A673 (cell line): ENCODE measurements around the gene CXCL12.

Experiments
- CTCF ChIP-seq: fragments of 300-800, 200-600 bp; sonication (generic); conservative IDR thresholded peaks from 2 replicates; pipeline ENCODE4 v1.5.1; 2017; ENCODE audit warnings: low read depth, mild to moderate bottlenecking, antibody characterized with exemption, low read length, moderate library complexity, mixed read lengths
- EZH2 ChIP-seq: fragments of 200-600 bp; sonication (generic); IDR thresholded peaks from 2 replicates; pipeline ENCODE4 v1.6.1; 2017; ENCODE audit warnings: borderline replicate concordance, low read depth, mild to moderate bottlenecking, mixed read lengths, antibody characterized with exemption, low read length; ENCODE audit not compliant: poor library complexity, severe bottlenecking

GRCh38 chr10:44353128-44353390, 31.8 kb downstream of the CXCL12 start:
- TF ChIP-seq CTCF (no peak), EZH2 (no peak)
